ENCODE data around the gene PCED1A. TPM values are rescaled to one million over a fixed set of nuclear protein-coding genes. Genes with fewer than 3 reads are reported as not detected.

Gene PCED1A
- total RNA-seq, 4 donors from 2014 or later: 13.8 to 23.2 (median 16.7) TPM

DNA sequence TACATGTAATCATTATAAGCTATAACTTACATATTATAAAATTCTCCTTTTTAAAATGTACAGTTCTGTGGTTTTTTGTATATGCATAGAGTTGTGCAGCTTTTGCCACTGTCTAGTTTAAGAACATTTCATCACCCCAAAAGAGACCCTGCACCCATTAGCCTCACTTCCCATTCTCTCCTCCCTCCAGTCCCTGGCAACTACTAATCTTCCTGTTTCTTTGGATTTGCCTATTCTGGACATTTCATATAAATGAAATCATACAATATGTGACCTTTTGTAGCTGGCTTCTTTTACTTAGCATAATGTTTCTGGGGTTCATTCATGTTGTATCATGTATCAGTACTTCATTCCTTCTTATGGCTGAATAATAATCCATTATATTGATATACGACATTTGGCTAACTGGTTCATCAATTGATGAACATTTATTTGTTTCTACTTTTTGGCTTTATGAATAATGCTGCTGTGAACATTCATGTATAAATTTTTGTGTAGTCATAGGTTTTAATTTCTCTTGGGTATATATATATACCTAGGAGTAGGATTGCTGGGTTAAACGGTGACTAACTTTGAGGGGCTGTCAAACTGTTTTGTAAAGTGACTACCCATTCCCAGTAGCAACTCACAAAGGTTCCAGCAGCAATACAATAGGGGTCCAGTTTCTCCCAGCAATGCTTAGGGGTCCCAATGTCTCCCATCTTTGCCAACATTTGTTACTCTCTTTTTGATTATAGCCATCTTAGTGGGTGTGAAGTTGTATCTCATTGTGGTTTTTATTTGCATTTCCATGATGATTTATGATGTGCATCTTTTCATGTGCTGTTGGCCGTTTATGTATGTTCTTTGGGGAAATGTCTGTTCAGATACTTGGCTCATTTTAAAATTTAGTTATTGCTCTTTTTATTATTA, 43.5 kb upstream of the PCED1A start:
- 66 to 78% methylated on average over 3 of the region's 3 CpGs for WGBS, 2 donors (ENCODE audit: low coverage in 1 of 2)
- no peak for TF ChIP-seq EP300 (IDR thresholded peaks at IDR 0.05)
- TF ChIP-seq, protein P1, sequence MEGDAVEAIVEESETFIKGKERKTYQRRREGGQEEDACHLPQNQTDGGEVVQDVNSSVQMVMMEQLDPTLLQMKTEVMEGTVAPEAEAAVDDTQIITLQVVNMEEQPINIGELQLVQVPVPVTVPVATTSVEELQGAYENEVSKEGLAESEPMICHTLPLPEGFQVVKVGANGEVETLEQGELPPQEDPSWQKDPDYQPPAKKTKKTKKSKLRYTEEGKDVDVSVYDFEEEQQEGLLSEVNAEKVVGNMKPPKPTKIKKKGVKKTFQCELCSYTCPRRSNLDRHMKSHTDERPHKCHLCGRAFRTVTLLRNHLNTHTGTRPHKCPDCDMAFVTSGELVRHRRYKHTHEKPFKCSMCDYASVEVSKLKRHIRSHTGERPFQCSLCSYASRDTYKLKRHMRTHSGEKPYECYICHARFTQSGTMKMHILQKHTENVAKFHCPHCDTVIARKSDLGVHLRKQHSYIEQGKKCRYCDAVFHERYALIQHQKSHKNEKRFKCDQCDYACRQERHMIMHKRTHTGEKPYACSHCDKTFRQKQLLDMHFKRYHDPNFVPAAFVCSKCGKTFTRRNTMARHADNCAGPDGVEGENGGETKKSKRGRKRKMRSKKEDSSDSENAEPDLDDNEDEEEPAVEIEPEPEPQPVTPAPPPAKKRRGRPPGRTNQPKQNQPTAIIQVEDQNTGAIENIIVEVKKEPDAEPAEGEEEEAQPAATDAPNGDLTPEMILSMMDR (IDR thresholded peaks at IDR 0.05): no peak
- TF ChIP-seq POLR2A (IDR thresholded peaks at IDR 0.05): no peak
- TF ChIP-seq POLR2AphosphoS5 (IDR thresholded peaks at IDR 0.05): no peak
- no peaks in the 10 kb centered on the region for H3K9me3 ChIP-seq
- peaks cover 0 to 41% (median 0%) of the 10 kb centered on the region in 3 donors for H3K4me1 ChIP-seq
- H3K27ac ChIP-seq: no peak overlapping the region
- no peak for ATAC-seq
- H3K36me3 ChIP-seq: no peaks in the 10 kb centered on the region
- no peaks in the 10 kb centered on the region for H3K27me3 ChIP-seq
- no peak overlapping the region for H3K4me3 ChIP-seq

DNA sequence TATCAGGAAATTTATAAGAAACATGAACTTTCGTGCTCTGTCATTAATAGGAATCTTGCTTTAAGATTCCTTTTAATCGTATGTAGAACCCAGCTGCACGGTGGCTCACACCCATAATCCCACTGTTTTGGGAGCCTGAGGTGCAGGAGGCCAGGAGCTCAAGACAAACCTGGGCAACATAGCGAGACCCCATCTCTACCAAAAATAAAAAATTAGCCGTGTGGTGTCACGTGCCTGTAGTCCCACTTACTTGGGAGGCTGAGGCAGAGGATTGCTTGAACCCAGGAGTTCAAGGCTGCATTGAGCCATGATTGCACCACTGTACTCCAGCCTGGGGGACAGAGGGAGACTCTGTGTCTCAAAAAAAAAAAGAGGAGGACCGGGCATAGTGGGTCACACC, 40.2 kb upstream of the PCED1A start:
- Histone ChIP-seq H3K9me3 (no peaks in the 10 kb centered on the region), H3K27me3 (no peaks in the 10 kb centered on the region), H3K36me3 (no peaks in the 10 kb centered on the region), H3K4me3 (no peak overlapping the region), H3K27ac (no peak overlapping the region), H3K4me1 (peaks cover 0 to 51% (median 4%) of the 10 kb centered on the region in 3 donors)
- no peak for ATAC-seq
- no peak for TF ChIP-seq POLR2A (IDR thresholded peaks at IDR 0.05)
- TF ChIP-seq, protein P1 (IDR thresholded peaks at IDR 0.05): no peak
- no peak for TF ChIP-seq EP300 (IDR thresholded peaks at IDR 0.05)
- no peak for TF ChIP-seq POLR2AphosphoS5 (IDR thresholded peaks at IDR 0.05)
- 82 to 88% methylated on average over 3 to 5 of the region's 7 CpGs for WGBS, 2 donors (ENCODE audit: low coverage in 1 of 2)

DNA sequence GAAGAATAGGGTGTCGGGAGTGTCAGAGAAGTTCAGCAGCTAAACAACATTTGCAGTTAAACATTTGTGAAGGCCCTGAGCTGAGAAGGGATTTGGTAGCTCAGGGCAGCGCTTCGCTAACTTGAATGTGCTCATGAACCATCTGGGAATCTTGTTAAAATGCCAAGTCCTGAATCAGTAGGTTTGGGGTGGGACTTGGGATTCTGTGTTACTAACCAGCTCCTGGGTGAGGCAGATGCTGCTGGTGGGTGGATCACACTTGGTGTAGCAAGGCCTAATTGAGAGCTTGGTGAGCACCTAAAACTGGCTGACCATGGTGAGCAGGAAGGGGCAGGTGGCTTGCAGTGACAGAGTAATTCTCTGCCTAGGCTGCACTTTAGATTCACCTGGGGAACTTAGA, 38.7 kb upstream of the PCED1A start:
- no peaks in the 10 kb centered on the region for H3K36me3 ChIP-seq
- WGBS, 2 donors (ENCODE audit: low coverage in 1 of 2): 59 to 65% methylated on average over 3 of the region's 3 CpGs

DNA sequence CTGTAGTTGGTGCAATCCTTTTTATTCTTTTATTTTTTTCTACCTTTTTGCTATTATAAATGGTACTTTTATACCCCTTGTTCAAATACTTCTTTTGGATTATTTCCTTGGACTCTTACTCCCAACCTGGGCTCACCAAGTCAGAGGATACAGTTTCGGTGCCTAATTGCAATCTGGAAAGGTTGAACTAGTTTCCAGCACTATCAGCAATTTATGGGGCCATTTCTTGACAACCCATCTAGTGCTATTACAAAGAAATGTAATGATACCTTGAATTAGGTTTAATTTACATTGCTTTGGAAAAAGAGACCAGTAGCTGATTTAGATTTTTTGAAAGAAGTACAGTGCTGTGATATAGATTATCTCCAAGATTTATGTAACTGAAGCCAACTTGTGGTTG, 38.1 kb upstream of the PCED1A start:
- Histone ChIP-seq H3K27ac (no peak overlapping the region), H3K36me3 (no peaks in the 10 kb centered on the region), H3K9me3 (no peaks in the 10 kb centered on the region), H3K4me3 (no peak overlapping the region), H3K27me3 (no peaks in the 10 kb centered on the region), H3K4me1 (peaks cover 0 to 62% (median 16%) of the 10 kb centered on the region in 3 donors)
- ATAC-seq: no peak
- TF ChIP-seq, protein P1 (IDR thresholded peaks at IDR 0.05): no peak
- TF ChIP-seq POLR2A (IDR thresholded peaks at IDR 0.05): no peak
- TF ChIP-seq EP300 (IDR thresholded peaks at IDR 0.05): no peak
- no peak for TF ChIP-seq POLR2AphosphoS5 (IDR thresholded peaks at IDR 0.05)
- whole genome bisulfite sequencing, 2 donors (ENCODE audit: low coverage in 1 of 2): 100% methylated on average over 1 of the region's 1 CpG

More for the DNA sequence above, 38.7 kb upstream of the PCED1A start:
- H3K27me3 ChIP-seq: no peaks in the 10 kb centered on the region
- peaks cover 0 to 62% (median 16%) of the 10 kb centered on the region in 3 donors for H3K4me1 ChIP-seq
- H3K9me3 ChIP-seq: no peaks in the 10 kb centered on the region
- TF ChIP-seq EP300 (IDR thresholded peaks at IDR 0.05) (no peak), POLR2A (IDR thresholded peaks at IDR 0.05) (no peak), POLR2AphosphoS5 (IDR thresholded peaks at IDR 0.05) (no peak)
- TF ChIP-seq, protein P1 (IDR thresholded peaks at IDR 0.05): no peak
- no peak overlapping the region for H3K4me3 ChIP-seq
- ATAC-seq: peak; percentile 36
- H3K27ac ChIP-seq: no peak overlapping the region

Data from gastroesophageal sphincter (tissue), 4 donors.